OCI-LY1 (cell line): ENCODE measurements around the gene NAA80.

Experiments
- H2AFZ ChIP-seq: fragments of 200-600 bp; sonication (generic), shearing (Covaris generic); 2 replicates; pipeline ENCODE4 v1.6.0; 2014; ENCODE audit warnings: antibody characterized with exemption, mild to moderate bottlenecking, low read length
- H3F3A ChIP-seq: fragments of 200-600 bp; sonication (generic), shearing (Covaris generic); 2 replicates; pipeline ENCODE4 v1.6.0; 2014; ENCODE audit warnings: mild to moderate bottlenecking, antibody characterized with exemption, low read length, moderate library complexity; ENCODE audit not compliant: insufficient read depth
- H3K27ac ChIP-seq: fragments of 200-600 bp; sonication (generic); 2 replicates; pipeline ENCODE4 v1.5.1; 2014; ENCODE audit warnings: low read length, mixed run types, mild to moderate bottlenecking, low read depth; ENCODE audit not compliant: poor library complexity, severe bottlenecking
- H3K27me3 ChIP-seq: fragments of 200-600 bp; sonication (generic); 2 replicates; pipeline ENCODE4 v1.6.0; 2014; ENCODE audit warnings: antibody characterized with exemption, mild to moderate bottlenecking, low read length, moderate library complexity; ENCODE audit not compliant: insufficient read depth
- H3K36me3 ChIP-seq: fragments of 200-600 bp; sonication (generic); 2 replicates; pipeline ENCODE4 v1.6.1; 2014; ENCODE audit warnings: mild to moderate bottlenecking, antibody characterized with exemption, low read length, moderate library complexity, mixed read lengths; ENCODE audit not compliant: insufficient read depth
- H3K4me1 ChIP-seq: fragments of 200-600 bp; sonication (generic); 2 replicates; pipeline ENCODE4 v1.5.1; 2014; ENCODE audit warnings: mild to moderate bottlenecking, low read length, moderate library complexity; ENCODE audit not compliant: insufficient read depth, severe bottlenecking
- H3K4me2 ChIP-seq: fragments of 200-600 bp; sonication (generic), shearing (Covaris generic); 2 replicates; pipeline ENCODE4 v1.6.1; 2014; ENCODE audit warnings: low read length
- H3K4me3 ChIP-seq: fragments of 200-600 bp; sonication (generic); 2 replicates; pipeline ENCODE4 v1.5.1; 2014; ENCODE audit warnings: low read length, low read depth, mild to moderate bottlenecking, mixed read lengths; ENCODE audit not compliant: poor library complexity, severe bottlenecking
- H3K79me2 ChIP-seq: fragments of 200-600 bp; shearing (Covaris generic); 2 replicates; pipeline ENCODE4 v1.6.1; 2016; ENCODE audit warnings: mixed run types, low read length, mixed read lengths; ENCODE audit not compliant: insufficient read depth
- H3K9ac ChIP-seq: fragments of 200-600 bp; sonication (generic), shearing (Covaris generic); 2 replicates; pipeline ENCODE4 v1.6.1; 2014; ENCODE audit warnings: mild to moderate bottlenecking, low read length, mixed read lengths
- H3K9me2 ChIP-seq: fragments of 200-600 bp; sonication (generic), shearing (Covaris generic); 2 replicates; pipeline ENCODE4 v1.6.1; 2014; ENCODE audit warnings: low read depth, mild to moderate bottlenecking, low read length, mixed read lengths
- H3K9me3 ChIP-seq: fragments of 200-600 bp; shearing (Covaris generic); 2 replicates; pipeline ENCODE4 v1.6.1; 2014; ENCODE audit warnings: low read length, mixed read lengths
- H4K20me1 ChIP-seq: fragments of 200-600 bp; sonication (generic), shearing (Covaris generic); 2 replicates; pipeline ENCODE4 v1.6.0; 2016; ENCODE audit warnings: mild to moderate bottlenecking, low read length; ENCODE audit not compliant: insufficient read depth
- CTCF ChIP-seq: fragments of 200-600 bp; sonication (generic), shearing (Covaris generic); IDR thresholded peaks from 2 replicates; pipeline ENCODE4 v1.5.1; 2017; ENCODE audit warnings: mild to moderate bottlenecking, antibody characterized with exemption, low read length, moderate library complexity, mixed read lengths
- EZH2 ChIP-seq: fragments of 200-600 bp; sonication (generic), shearing (Covaris generic); IDR thresholded peaks from 2 replicates; pipeline ENCODE4 v1.8.0; 2017; ENCODE audit warnings: borderline replicate concordance, mixed run types, mild to moderate bottlenecking, antibody characterized with exemption, low read length, moderate library complexity, mixed read lengths

Gene NAA80

GRCh38 chr3:50269460-50269859 lies 29.7 kb downstream of the NAA80 start:
- no peak overlapping the region for H3K4me2 ChIP-seq

DNA sequence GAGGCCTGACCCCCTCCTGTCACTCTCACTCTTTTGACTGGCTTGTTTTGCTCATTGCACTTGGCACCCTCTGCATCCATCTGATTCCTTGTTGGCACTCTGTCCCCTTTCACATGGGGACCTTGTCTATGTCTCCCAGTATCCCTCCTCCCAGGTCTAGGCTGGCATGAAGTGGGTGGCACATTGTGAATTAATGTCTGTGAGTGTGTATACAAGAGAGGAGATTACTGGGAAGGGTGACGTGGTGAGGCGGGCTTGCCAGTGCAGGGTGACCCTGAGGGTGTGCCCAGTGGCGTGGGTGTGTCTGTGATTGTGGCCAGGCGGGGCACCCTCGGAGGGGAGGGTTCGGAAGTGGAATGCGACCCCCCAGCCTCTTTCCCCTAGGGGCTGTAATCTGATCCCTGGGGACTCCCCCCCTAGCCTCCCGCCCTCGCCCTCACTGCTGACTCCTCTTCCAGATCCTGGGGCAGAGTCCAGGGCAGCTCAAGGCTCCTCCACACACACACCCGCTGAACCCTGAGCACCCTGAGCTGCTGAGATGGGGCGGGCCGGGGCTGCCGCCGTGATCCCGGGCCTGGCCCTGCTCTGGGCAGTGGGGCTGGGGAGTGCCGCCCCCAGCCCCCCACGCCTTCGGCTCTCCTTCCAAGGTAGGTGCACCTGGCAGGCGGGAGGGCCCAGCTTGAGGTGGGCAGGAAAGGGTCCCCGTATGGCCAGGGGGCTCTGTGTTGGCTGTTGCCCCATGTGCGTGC lies 30.3 kb downstream of the NAA80 start, which contains the start of gene SEMA3B:
TSS of gene SEMA3B (plus strand) at position 445 of the 749 bp plus-strand sequence. CDS start at position 539, 94 bp downstream.
- 0 out of 2 replicates have a peak, but pooled peaks cover 4% of the 10 kb centered on the region for H3K27me3 ChIP-seq
- no peak within 1 kb of the TSS for H3K4me3 ChIP-seq
- no peaks in the 10 kb centered on the region for H4K20me1 ChIP-seq
- no peaks in the 10 kb centered on the region for H3K79me2 ChIP-seq
- TF ChIP-seq CTCF (no peak), EZH2 (no peak)
- H3F3A ChIP-seq, result no peaks in the 10 kb centered on the region
- no peak within 1 kb of the TSS for H3K4me2 ChIP-seq
- no peaks in the 10 kb centered on the region for H3K36me3 ChIP-seq
- no peaks in the 10 kb centered on the region for H3K9me3 ChIP-seq
- no peak within 1 kb of the TSS for H3K27ac ChIP-seq
- no peak within 1 kb of the TSS for H2AFZ ChIP-seq
- H3K9ac ChIP-seq, result no peak within 1 kb of the TSS
- H3K4me1 ChIP-seq, result peaks cover 6% of the 10 kb centered on the region
- no peaks in the 10 kb centered on the region for H3K9me2 ChIP-seq

More at GRCh38 chr3:50269460-50269859, 29.7 kb downstream of the NAA80 start:
- H3K9me2 ChIP-seq, result no peaks in the 10 kb centered on the region
- H3K9ac ChIP-seq, result no peak overlapping the region
- peaks cover 6% of the 10 kb centered on the region for H3K4me1 ChIP-seq
- H3K4me3 ChIP-seq, result no peak overlapping the region
- H4K20me1 ChIP-seq, result no peaks in the 10 kb centered on the region
- H3F3A ChIP-seq, result no peaks in the 10 kb centered on the region
- H3K27ac ChIP-seq, result no peak overlapping the region
- no peaks in the 10 kb centered on the region for H3K79me2 ChIP-seq
- no peaks in the 10 kb centered on the region for H3K9me3 ChIP-seq
- no peaks in the 10 kb centered on the region for H3K36me3 ChIP-seq
- 0 out of 2 replicates have a peak, but pooled peaks cover 4% of the 10 kb centered on the region for H3K27me3 ChIP-seq
- TF ChIP-seq CTCF, result no peak
- no peak for TF ChIP-seq EZH2
- no peak overlapping the region for H2AFZ ChIP-seq

DNA sequence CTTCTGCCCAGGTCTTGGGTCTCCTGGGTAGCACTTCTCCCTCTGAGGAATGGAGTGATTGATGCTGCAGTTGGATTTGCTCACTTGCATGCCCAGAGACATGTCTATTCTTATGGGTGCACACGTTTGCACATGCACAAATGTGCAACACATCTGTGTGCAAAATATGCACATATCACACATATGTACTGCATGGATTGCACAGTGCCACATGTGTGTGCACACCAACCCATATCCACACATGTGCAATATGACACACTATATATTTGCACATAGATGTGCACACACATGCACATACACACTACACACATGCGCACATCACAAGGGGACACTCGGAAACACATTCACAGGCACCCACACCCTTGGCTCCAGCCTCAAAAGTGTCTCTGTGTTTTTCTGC lies 30.9 kb downstream of the NAA80 start:
- H3K4me1 ChIP-seq, result peaks cover 3% of the 10 kb centered on the region
- no peak overlapping the region for H3K4me2 ChIP-seq
- TF ChIP-seq EZH2, result no peak
- no peak for TF ChIP-seq CTCF
- no peaks in the 10 kb centered on the region for H3K9me2 ChIP-seq
- no peak overlapping the region for H3K9ac ChIP-seq
- no peaks in the 10 kb centered on the region for H3K9me3 ChIP-seq
- no peak overlapping the region for H3K4me3 ChIP-seq
- H3K27ac ChIP-seq, result no peak overlapping the region
- 0 out of 2 replicates have a peak, but pooled peaks cover 4% of the 10 kb centered on the region for H3K27me3 ChIP-seq
- no peaks in the 10 kb centered on the region for H4K20me1 ChIP-seq
- H3F3A ChIP-seq, result no peaks in the 10 kb centered on the region
- H2AFZ ChIP-seq, result no peak overlapping the region
- H3K79me2 ChIP-seq, result no peaks in the 10 kb centered on the region
- H3K36me3 ChIP-seq, result no peaks in the 10 kb centered on the region
